ENCODE data around the gene TAS2R31.
"Not testable (repeated sequence)": the region's sequence is repeated elsewhere in the genome, so short reads cannot be mapped to it uniquely, and the experiment has no call there.

Gene TAS2R31

GRCh38 chr12:11031307-11031706 lies at the start of gene TAS2R31:
Gene TAS2R31, minus strand, starts transcription at chr12:11031407. Its CDS starts 72 bp downstream, at chr12:11031335.
- DNase-seq (ENCODE audit: low read depth): no peak
- TF ChIP-seq CTCF (IDR thresholded peaks at IDR 0.05; ENCODE audit: control insufficient read depth, extremely low read depth, insufficient read depth): no peak
- no peak within 1 kb of the TSS for H3K4me3 ChIP-seq (ENCODE audit: low read depth, low read length)

- H3K4me3 ChIP-seq (ENCODE audit: low read depth, low read length): no peak overlapping the region
- no peak for DNase-seq (ENCODE audit: low read depth)
- no peak for TF ChIP-seq CTCF (IDR thresholded peaks at IDR 0.05; ENCODE audit: control insufficient read depth, extremely low read depth, insufficient read depth)
Observed at GRCh38 chr12:11078246-11078645, 47.0 kb upstream of the TAS2R31 start.

GRCh38 chr12:11075642-11076041 lies 44.4 kb upstream of the TAS2R31 start:
- TF ChIP-seq CTCF (IDR thresholded peaks at IDR 0.05; ENCODE audit: control insufficient read depth, extremely low read depth, insufficient read depth): no peak
- H3K4me3 ChIP-seq (ENCODE audit: low read depth, low read length): no peak overlapping the region
- no peak for DNase-seq (ENCODE audit: low read depth)

- H3K4me3 ChIP-seq (ENCODE audit: low read depth, low read length): no peak overlapping the region
- no peak for DNase-seq (ENCODE audit: low read depth)
- no peak for TF ChIP-seq CTCF (IDR thresholded peaks at IDR 0.05; ENCODE audit: control insufficient read depth, extremely low read depth, insufficient read depth)
Observed at GRCh38 chr12:11071414-11071813, 40.2 kb upstream of the TAS2R31 start.

GRCh38 chr12:11070999-11071398 lies 39.8 kb upstream of the TAS2R31 start:
- TF ChIP-seq CTCF (IDR thresholded peaks at IDR 0.05; ENCODE audit: control insufficient read depth, extremely low read depth, insufficient read depth): no peak
- DNase-seq (ENCODE audit: low read depth): no peak
- no peak overlapping the region for H3K4me3 ChIP-seq (ENCODE audit: low read depth, low read length)

GRCh38 chr12:11069854-11070365 lies 38.7 kb upstream of the TAS2R31 start:
- no peak for DNase-seq (ENCODE audit: low read depth)
- no peak overlapping the region for H3K4me3 ChIP-seq (ENCODE audit: low read depth, low read length)
- no peak for TF ChIP-seq CTCF (IDR thresholded peaks at IDR 0.05; ENCODE audit: control insufficient read depth, extremely low read depth, insufficient read depth)

- TF ChIP-seq CTCF (IDR thresholded peaks at IDR 0.05; ENCODE audit: control insufficient read depth, extremely low read depth, insufficient read depth): no peak
- DNase-seq (ENCODE audit: low read depth): no peak
- no peak overlapping the region for H3K4me3 ChIP-seq (ENCODE audit: low read depth, low read length)
Observed at GRCh38 chr12:11067514-11067913, 36.3 kb upstream of the TAS2R31 start.

- not testable (repeated sequence) for DNase-seq (ENCODE audit: low read depth); H3K4me3 ChIP-seq (ENCODE audit: low read depth, low read length)
Observed at GRCh38 chr12:11062194-11062593, 31.0 kb upstream of the TAS2R31 start, which contains the start of gene TAS2R46. Gene TAS2R46, minus strand, starts transcription at chr12:11062294. Its CDS starts 0 bp downstream, at chr12:11062294.
